Liver (tissue), 9 donors: ENCODE results near the gene PAPPA. TPM values are rescaled to one million over a fixed set of nuclear protein-coding genes. Genes with fewer than 3 reads are reported as not detected.

Experiments used
- DNase-seq: peaks from one replicate; pipeline ENCODE4 v3.0.0-alpha.2; 2017; ENCODE audit warnings: low spot score
- H3K27ac ChIP-seq, 2 donors: one replicate each; pipeline ENCODE4 v1.7.0; 2013; ENCODE audit warnings: inconsistent platforms in 2 of 2, low read length in 2 of 2, control low read depth in 1 of 2, low read depth in 1 of 2, mild to moderate bottlenecking in 1 of 2
- H3K27me3 ChIP-seq, 4 donors: one replicate each; pipeline versions ENCODE4 v1.6.1 to v1.7.0; 2013; ENCODE audit warnings: low read length in 3 of 4, inconsistent platforms in 1 of 4, mild to moderate bottlenecking in 1 of 4, moderate library complexity in 1 of 4; ENCODE audit not compliant: control insufficient read depth in 4 of 4, insufficient read depth in 4 of 4
- H3K36me3 ChIP-seq, 4 donors: one replicate each; pipeline versions ENCODE4 v1.6.1 to v1.7.0; 2013; ENCODE audit warnings: low read length in 3 of 4, mild to moderate bottlenecking in 3 of 4, low read depth in 1 of 4, moderate library complexity in 1 of 4; ENCODE audit not compliant: control insufficient read depth in 4 of 4, insufficient read depth in 3 of 4
- H3K4me1 ChIP-seq, 4 donors: one replicate each; pipeline versions ENCODE4 v1.6.1 to v1.7.0; 2013; ENCODE audit warnings: low read length in 3 of 4, mild to moderate bottlenecking in 3 of 4, moderate library complexity in 1 of 4; ENCODE audit not compliant: control insufficient read depth in 4 of 4, insufficient read depth in 4 of 4
- H3K4me3 ChIP-seq, 3 donors: one replicate each; pipeline versions ENCODE4 v1.6.1 to v1.7.0; 2013; ENCODE audit warnings: low read length in 3 of 3, control low read depth in 1 of 3, low read depth in 1 of 3, mild to moderate bottlenecking in 1 of 3
- H3K9ac ChIP-seq, 2 donors: one replicate each; pipeline ENCODE4 v1.7.0; 2013; ENCODE audit warnings: low read length in 2 of 2, mild to moderate bottlenecking in 2 of 2, moderate library complexity in 2 of 2, control low read depth in 1 of 2, low read depth in 1 of 2
- H3K9me3 ChIP-seq, 4 donors: one replicate each; pipeline versions ENCODE4 v1.6.1 to v1.7.0; 2013; ENCODE audit warnings: low read length in 3 of 4; ENCODE audit not compliant: control insufficient read depth in 4 of 4
- EGR1 ChIP-seq, 2 donors: IDR thresholded peaks; 2 replicates each; pipeline ENCODE4 v1.6.1; 2016 to 2018; ENCODE audit warnings: antibody characterized with exemption in 2 of 2, low read depth in 2 of 2
- FOXA2 ChIP-seq: IDR thresholded peaks from 2 replicates; pipeline ENCODE4 v1.6.1; 2016; ENCODE audit warnings: antibody characterized with exemption
- GABPA ChIP-seq, 2 donors: IDR thresholded peaks in 1 of 2; conservative IDR thresholded peaks in 1 of 2; 2 replicates each; pipeline ENCODE4 v1.6.1; 2016; ENCODE audit warnings: antibody characterized with exemption in 2 of 2, mild to moderate bottlenecking in 1 of 2, moderate library complexity in 1 of 2
- HNF4A ChIP-seq, 2 donors: conservative IDR thresholded peaks; 2 replicates each; pipeline ENCODE4 v1.6.1; 2016; ENCODE audit warnings: antibody characterized with exemption in 2 of 2, mild to moderate bottlenecking in 2 of 2
- JUND ChIP-seq, 2 donors: IDR thresholded peaks; 2 replicates each; pipeline ENCODE4 v1.6.1; 2016; ENCODE audit warnings: antibody characterized with exemption in 2 of 2
- NR2F2 ChIP-seq: IDR thresholded peaks from 2 replicates; pipeline ENCODE4 v1.6.1; 2016; ENCODE audit warnings: antibody characterized with exemption
- RAD21 ChIP-seq, 2 donors: IDR thresholded peaks; 2 replicates each; pipeline ENCODE4 v1.6.1; 2016; ENCODE audit warnings: antibody characterized with exemption in 2 of 2, mild to moderate bottlenecking in 2 of 2
- RXRA ChIP-seq, 2 donors: IDR thresholded peaks; 2 replicates each; pipeline ENCODE4 v1.6.1; 2017 to 2018; ENCODE audit warnings: antibody characterized with exemption in 2 of 2, mild to moderate bottlenecking in 1 of 2
- SP1 ChIP-seq: IDR thresholded peaks from 2 replicates; pipeline ENCODE4 v1.6.1; 2018; ENCODE audit warnings: antibody characterized with exemption, mild to moderate bottlenecking
- YY1 ChIP-seq: IDR thresholded peaks from 2 replicates; pipeline ENCODE4 v1.6.1; 2016; ENCODE audit warnings: antibody characterized with exemption, mild to moderate bottlenecking
- WGBS: extraction: QIAGEN DNeasy Blood & Tissue Kit; methylation state at CpG from one replicate; pipeline ENCODE4 v1.1.7; 2013; 5-methylcytosine and 5-hydroxymethylcytosine counted together
- polyA plus RNA-seq, 2 donors: library from polyadenylated mRNA; stranded (reverse) in 1 of 2; unstranded in 1 of 2; fragments of 200-250 nt in 1 of 2; fragments of >200 nt in 1 of 2; fragmentation: Nextera tagmentation in 1 of 2; extraction: Ambion mirVana in 1 of 2; gene quantifications; one replicate each; pipeline versions ENCODE4 v1.2.1 to v1.2.3, GENCODE V29; 2013 to 2015
- total RNA-seq, 2 donors: library from RNA; depleted of rRNA; stranded (reverse); fragments of >200 nt; gene quantifications; one replicate each; pipeline ENCODE4 v1.2.3, GENCODE V29; 2014
- TF ChIP-seq, protein P1 (sequence below): fragments of 150-350 bp; IDR thresholded peaks from 2 replicates; pipeline ENCODE4 v1.5.1; 2017; ENCODE audit warnings: improper control_type of control experiment, low read depth, low read length; ENCODE audit not compliant: missing input control
- TF ChIP-seq, protein P2 (sequence below): IDR thresholded peaks from 2 replicates; pipeline ENCODE4 v1.6.1; 2016; ENCODE audit warnings: antibody characterized with exemption
- donor health status: healthy.
- donor health status: healthy.
- donor health status: healthy.
- donor health status: healthy.
- donor health status: healthy.

PAPPA gene
- total and polyA plus RNA-seq, 4 donors = 0.03 to 0.33 (median 0.20) TPM

GRCh38 chr9:116174347-116174746 lies 20.8 kb downstream of the PAPPA start:
- 44% methylated on average over 1 of the region's 1 CpG for WGBS
- Histone ChIP-seq H3K9me3 (no peaks in the 10 kb centered on the region), H3K4me3 (no peak overlapping the region), H3K27me3 (peaks cover 0 to 5% (median 0%) of the 10 kb centered on the region in 4 donors), H3K36me3 (no peaks in the 10 kb centered on the region), H3K27ac (no peak overlapping the region), H3K4me1 (no peaks in the 10 kb centered on the region), H3K9ac (no peak overlapping the region)
- DNase-seq = no peak
- TF ChIP-seq, protein P1, sequence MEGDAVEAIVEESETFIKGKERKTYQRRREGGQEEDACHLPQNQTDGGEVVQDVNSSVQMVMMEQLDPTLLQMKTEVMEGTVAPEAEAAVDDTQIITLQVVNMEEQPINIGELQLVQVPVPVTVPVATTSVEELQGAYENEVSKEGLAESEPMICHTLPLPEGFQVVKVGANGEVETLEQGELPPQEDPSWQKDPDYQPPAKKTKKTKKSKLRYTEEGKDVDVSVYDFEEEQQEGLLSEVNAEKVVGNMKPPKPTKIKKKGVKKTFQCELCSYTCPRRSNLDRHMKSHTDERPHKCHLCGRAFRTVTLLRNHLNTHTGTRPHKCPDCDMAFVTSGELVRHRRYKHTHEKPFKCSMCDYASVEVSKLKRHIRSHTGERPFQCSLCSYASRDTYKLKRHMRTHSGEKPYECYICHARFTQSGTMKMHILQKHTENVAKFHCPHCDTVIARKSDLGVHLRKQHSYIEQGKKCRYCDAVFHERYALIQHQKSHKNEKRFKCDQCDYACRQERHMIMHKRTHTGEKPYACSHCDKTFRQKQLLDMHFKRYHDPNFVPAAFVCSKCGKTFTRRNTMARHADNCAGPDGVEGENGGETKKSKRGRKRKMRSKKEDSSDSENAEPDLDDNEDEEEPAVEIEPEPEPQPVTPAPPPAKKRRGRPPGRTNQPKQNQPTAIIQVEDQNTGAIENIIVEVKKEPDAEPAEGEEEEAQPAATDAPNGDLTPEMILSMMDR = no peak
- TF ChIP-seq, protein P2, sequence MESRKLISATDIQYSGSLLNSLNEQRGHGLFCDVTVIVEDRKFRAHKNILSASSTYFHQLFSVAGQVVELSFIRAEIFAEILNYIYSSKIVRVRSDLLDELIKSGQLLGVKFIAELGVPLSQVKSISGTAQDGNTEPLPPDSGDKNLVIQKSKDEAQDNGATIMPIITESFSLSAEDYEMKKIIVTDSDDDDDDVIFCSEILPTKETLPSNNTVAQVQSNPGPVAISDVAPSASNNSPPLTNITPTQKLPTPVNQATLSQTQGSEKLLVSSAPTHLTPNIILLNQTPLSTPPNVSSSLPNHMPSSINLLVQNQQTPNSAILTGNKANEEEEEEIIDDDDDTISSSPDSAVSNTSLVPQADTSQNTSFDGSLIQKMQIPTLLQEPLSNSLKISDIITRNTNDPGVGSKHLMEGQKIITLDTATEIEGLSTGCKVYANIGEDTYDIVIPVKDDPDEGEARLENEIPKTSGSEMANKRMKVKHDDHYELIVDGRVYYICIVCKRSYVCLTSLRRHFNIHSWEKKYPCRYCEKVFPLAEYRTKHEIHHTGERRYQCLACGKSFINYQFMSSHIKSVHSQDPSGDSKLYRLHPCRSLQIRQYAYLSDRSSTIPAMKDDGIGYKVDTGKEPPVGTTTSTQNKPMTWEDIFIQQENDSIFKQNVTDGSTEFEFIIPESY = no peak
- TF ChIP-seq HNF4A (conservative IDR thresholded peaks at IDR 0.05) = peak in 1 of 2 donors; percentile 10
- peak in 1 of 2 donors; percentile 32 for TF ChIP-seq JUND (IDR thresholded peaks at IDR 0.05)

- Histone ChIP-seq H3K4me1 (no peaks in the 10 kb centered on the region), H3K27me3 (peaks cover 0 to 5% (median 0%) of the 10 kb centered on the region in 4 donors), H3K9ac (no peak overlapping the region), H3K9me3 (no peaks in the 10 kb centered on the region), H3K36me3 (no peaks in the 10 kb centered on the region), H3K27ac (no peak overlapping the region), H3K4me3 (no peak overlapping the region)
- WGBS = 44% methylated on average over 1 of the region's 1 CpG
- no peak for TF ChIP-seq HNF4A (conservative IDR thresholded peaks at IDR 0.05)
- peak; percentile 43 to 64 for TF ChIP-seq JUND (IDR thresholded peaks at IDR 0.05)
- no peak for TF ChIP-seq NR2F2
- no peak for TF ChIP-seq FOXA2
- no peak for TF ChIP-seq RXRA (IDR thresholded peaks at IDR 0.05)
- no peak for TF ChIP-seq SP1
- no peak for DNase-seq
Measured at GRCh38 chr9:116175614-116176013, 22.0 kb downstream of the PAPPA start.

DNA sequence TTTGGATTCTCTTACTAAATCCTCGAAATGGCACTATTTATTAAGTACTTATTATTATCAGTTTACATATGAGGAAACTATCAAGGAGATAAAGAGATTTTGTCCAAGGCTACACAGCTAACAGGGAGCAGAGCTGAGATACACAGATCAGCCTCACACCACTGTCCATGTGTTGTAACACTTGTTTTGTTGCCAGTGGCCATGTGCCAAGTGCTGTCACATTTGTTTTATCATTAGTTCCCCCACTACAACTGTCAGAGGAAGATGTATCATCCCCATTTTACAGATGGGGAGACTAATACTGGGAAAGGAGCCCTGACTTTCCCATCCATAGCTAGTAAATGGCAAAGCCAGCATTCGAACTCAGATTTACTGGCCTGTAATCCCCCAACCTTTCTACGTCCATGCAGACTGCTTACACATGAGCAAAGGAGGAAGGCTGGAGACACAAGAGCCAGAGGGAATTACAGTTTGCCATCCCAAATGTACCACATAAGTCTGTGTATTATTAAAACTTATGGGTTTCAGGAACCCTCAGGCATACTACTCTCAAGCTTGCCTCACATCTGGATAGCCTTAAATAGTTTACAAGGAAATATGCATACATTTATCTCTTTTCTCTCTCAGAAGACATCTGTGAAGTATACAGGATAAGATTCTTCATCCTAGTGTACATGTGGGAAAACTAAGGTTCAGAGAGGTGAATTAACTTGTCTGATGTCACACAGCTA lies 25.1 kb downstream of the PAPPA start:
- no peaks in the 10 kb centered on the region for H3K36me3 ChIP-seq
- H3K9ac ChIP-seq = no peak overlapping the region
- H3K27me3 ChIP-seq = peaks cover 0 to 5% (median 0%) of the 10 kb centered on the region in 4 donors
- no peaks in the 10 kb centered on the region for H3K4me1 ChIP-seq
- DNase-seq = no peak
- WGBS = 55% methylated on average over 3 of the region's 3 CpGs
- TF ChIP-seq, protein P1 = no peak
- TF ChIP-seq RXRA (IDR thresholded peaks at IDR 0.05) = no peak
- TF ChIP-seq EGR1 (IDR thresholded peaks at IDR 0.05; ENCODE audit: low read depth in 2 of 2) = no peak
- no peak for TF ChIP-seq RAD21 (IDR thresholded peaks at IDR 0.05)
- TF ChIP-seq YY1 = no peak
- TF ChIP-seq GABPA (IDR thresholded peaks at IDR 0.05 in 1 of 2, conservative IDR thresholded peaks at IDR 0.05 in 1 of 2) = no peak
- H3K4me3 ChIP-seq = no peak overlapping the region
- no peak overlapping the region for H3K27ac ChIP-seq
- no peaks in the 10 kb centered on the region for H3K9me3 ChIP-seq
